Smooth muscle cell (in vitro differentiated cells): ENCODE data around the gene ENO2. TPM values are rescaled to one million over a fixed set of nuclear protein-coding genes. Genes with fewer than 3 reads are reported as not detected.

ENCODE experiments used
- DNase-seq: peaks from one replicate; lab custom pipeline; 2025; ENCODE audit not compliant: unreplicated experiment; lab: John Stamatoyannopoulos, UW
- H2AFZ ChIP-seq: fragments of 200-600 bp; sonication (generic); 2 replicates; pipeline ENCODE4 v1.6.0; 2016; ENCODE audit warnings: antibody characterized with exemption, low read depth, mild to moderate bottlenecking
- H3F3A ChIP-seq: fragments of 200-600 bp; sonication (generic); 2 replicates; pipeline ENCODE4 v1.6.0; 2017; ENCODE audit warnings: antibody characterized with exemption, low read depth
- H3K27ac ChIP-seq: fragments of 200-600 bp; sonication (generic); 2 replicates; pipeline ENCODE4 v1.5.1; 2016; ENCODE audit warnings: low read depth, mild to moderate bottlenecking
- H3K27me3 ChIP-seq: fragments of 200-600 bp; sonication (generic); 2 replicates; pipeline ENCODE4 v1.6.1; 2016; ENCODE audit warnings: low read depth, mild to moderate bottlenecking
- H3K36me3 ChIP-seq: fragments of 200-600 bp; sonication (generic); 2 replicates; pipeline ENCODE4 v1.5.1; 2016; ENCODE audit warnings: low read depth
- H3K4me1 ChIP-seq: fragments of 200-600 bp; sonication (generic); 2 replicates; pipeline ENCODE4 v1.5.1; 2016; ENCODE audit warnings: low read depth
- H3K4me2 ChIP-seq: fragments of 200-600 bp; sonication (generic); 2 replicates; pipeline ENCODE4 v1.6.0; 2016; ENCODE audit warnings: mild to moderate bottlenecking
- H3K4me3 ChIP-seq: fragments of 200-600 bp; sonication (generic); 2 replicates; pipeline ENCODE4 v1.5.1; 2016; ENCODE audit warnings: mild to moderate bottlenecking
- H3K79me2 ChIP-seq: fragments of 200-600 bp; sonication (generic); 2 replicates; pipeline ENCODE4 v1.6.0; 2016; ENCODE audit warnings: low read depth, mild to moderate bottlenecking
- H3K9ac ChIP-seq: fragments of 200-600 bp; sonication (generic); 2 replicates; pipeline ENCODE4 v1.6.0; 2016; ENCODE audit warnings: low read depth
- H3K9me3 ChIP-seq: fragments of 200-600 bp; sonication (generic); replicated peaks from 2 replicates; pipeline ENCODE4 v1.5.1; 2016; ENCODE audit warnings: low read depth
- H4K20me1 ChIP-seq: fragments of 200-600 bp; sonication (generic); 2 replicates; pipeline ENCODE4 v1.6.0; 2016; ENCODE audit warnings: low read depth
- WGBS: methylation state at CpG from one replicate; pipeline ENCODE4 v1.1.7; 2016; ENCODE audit warnings: low lambda C conversion rate; 5-methylcytosine and 5-hydroxymethylcytosine counted together
- polyA plus RNA-seq: library from polyadenylated mRNA; unstranded; fragments of >200 nt; fragmentation: Nextera tagmentation; extraction: Ambion mirVana; gene quantifications from 2 replicates; pipeline ENCODE4 v1.2.1, GENCODE V29; 2016
- total RNA-seq: library from RNA; depleted of rRNA; stranded (reverse); fragments of >200 nt; gene quantifications from 2 replicates; pipeline ENCODE4 v1.2.3, GENCODE V29; 2014
- TF ChIP-seq, protein P1 (sequence below): fragments of 200-600 bp; sonication (generic); IDR thresholded peaks from 2 replicates; pipeline ENCODE4 v1.5.1; 2017; ENCODE audit warnings: borderline replicate concordance, mild to moderate bottlenecking, antibody characterized with exemption; ENCODE audit not compliant: insufficient read depth, poor library complexity, severe bottlenecking

ENO2 gene
- total and polyA plus RNA-seq, 2 experiments from 2014 or later, result 52.5 to 105 TPM

DNA sequence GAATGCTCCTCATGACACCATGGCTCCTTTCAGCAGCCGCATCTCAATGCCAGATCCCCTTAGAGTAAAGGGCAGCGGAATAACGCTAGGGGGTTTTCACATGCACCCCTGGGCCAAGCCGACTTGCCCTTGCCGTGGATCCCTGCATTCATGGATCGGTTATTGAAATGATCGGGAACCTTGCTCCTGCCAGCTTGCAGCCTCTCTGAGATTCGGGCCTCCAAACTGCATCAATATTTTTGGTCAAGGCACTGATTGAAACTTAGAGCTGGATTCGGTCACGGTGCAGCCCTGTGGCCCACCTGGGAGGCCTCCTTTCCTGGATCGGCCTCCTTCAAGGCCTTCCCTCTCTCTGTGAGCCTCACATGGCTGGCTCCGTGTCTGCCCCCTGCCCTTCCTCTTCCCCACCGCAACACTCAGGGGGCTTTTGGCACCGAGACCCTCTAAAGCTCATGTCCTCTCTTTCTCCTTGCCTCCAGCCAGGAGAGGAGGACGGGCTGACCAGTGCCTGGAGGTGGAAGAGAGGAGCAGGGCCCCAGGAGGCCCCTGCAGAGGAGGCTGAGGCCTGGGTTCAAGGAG lies 38.6 kb downstream of the ENO2 start:
- H2AFZ ChIP-seq, result no peak overlapping the region
- peak overlapping the region; percentile 48 for H3K4me2 ChIP-seq
- no peak overlapping the region for H3K27ac ChIP-seq
- no peaks in the 10 kb centered on the region for H3K4me1 ChIP-seq
- H3F3A ChIP-seq, result no peaks in the 10 kb centered on the region
- no peaks in the 10 kb centered on the region for H3K9me3 ChIP-seq
- no peak overlapping the region for H3K9ac ChIP-seq
- DNase-seq, result no peak
- 95% methylated on average over 15 of the region's 15 CpGs for WGBS
- no peaks in the 10 kb centered on the region for H4K20me1 ChIP-seq
- no peaks in the 10 kb centered on the region for H3K36me3 ChIP-seq
- H3K79me2 ChIP-seq, result no peaks in the 10 kb centered on the region
- no peak overlapping the region for H3K4me3 ChIP-seq
- no peaks in the 10 kb centered on the region for H3K27me3 ChIP-seq
- TF ChIP-seq, protein P1, sequence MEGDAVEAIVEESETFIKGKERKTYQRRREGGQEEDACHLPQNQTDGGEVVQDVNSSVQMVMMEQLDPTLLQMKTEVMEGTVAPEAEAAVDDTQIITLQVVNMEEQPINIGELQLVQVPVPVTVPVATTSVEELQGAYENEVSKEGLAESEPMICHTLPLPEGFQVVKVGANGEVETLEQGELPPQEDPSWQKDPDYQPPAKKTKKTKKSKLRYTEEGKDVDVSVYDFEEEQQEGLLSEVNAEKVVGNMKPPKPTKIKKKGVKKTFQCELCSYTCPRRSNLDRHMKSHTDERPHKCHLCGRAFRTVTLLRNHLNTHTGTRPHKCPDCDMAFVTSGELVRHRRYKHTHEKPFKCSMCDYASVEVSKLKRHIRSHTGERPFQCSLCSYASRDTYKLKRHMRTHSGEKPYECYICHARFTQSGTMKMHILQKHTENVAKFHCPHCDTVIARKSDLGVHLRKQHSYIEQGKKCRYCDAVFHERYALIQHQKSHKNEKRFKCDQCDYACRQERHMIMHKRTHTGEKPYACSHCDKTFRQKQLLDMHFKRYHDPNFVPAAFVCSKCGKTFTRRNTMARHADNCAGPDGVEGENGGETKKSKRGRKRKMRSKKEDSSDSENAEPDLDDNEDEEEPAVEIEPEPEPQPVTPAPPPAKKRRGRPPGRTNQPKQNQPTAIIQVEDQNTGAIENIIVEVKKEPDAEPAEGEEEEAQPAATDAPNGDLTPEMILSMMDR, result no peak

DNA sequence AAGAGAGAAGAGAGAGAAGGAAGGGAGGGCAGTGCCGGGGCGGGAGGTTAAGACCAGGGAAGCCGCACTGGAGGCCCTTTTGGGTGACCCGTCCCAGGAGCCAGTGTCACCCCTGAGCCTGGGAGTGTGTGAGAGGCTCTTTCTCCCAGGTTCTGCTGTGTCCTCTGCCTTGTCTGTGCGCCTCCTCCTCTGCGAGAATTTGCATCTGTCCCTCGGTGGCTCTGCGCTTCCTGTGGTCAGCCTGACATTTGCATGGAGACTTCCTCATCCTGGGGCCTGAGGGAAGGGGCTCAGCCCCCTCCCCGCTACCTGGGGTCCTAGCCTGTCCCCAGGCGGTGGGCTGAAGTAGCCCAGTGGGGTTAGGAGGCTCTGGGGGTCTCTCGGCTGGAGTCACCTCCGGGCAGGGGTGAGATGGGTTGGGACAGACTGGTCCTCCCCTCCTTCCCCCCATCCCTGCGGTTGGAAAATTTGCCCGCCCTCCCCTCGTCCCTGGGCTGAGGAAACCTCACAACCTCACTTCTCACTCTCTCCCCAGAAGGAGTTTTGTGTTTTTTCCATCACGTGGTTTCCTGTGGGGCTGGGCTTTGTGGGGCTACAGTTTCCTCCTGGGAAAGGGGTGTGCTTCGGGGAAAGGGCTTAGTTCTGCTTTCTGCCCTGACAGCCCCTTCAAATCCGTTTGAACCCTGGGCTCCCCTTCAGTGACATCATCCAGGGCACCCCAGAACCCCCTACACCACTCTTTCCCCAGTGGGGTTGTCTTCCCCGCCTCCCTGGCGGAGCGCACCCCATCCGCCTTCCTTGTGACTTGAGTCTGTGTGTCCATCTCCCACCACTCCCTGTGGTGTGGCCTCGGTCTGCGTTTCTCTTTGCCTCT lies 39.3 kb downstream of the ENO2 start:
- H3K36me3 ChIP-seq, result no peaks in the 10 kb centered on the region
- H3K4me2 ChIP-seq, result peak overlapping the region; percentile 48
- H3K27me3 ChIP-seq, result no peaks in the 10 kb centered on the region
- no peaks in the 10 kb centered on the region for H3F3A ChIP-seq
- H3K9me3 ChIP-seq, result no peaks in the 10 kb centered on the region
- no peaks in the 10 kb centered on the region for H3K4me1 ChIP-seq
- TF ChIP-seq, protein P1, result no peak
- no peaks in the 10 kb centered on the region for H4K20me1 ChIP-seq
- H3K9ac ChIP-seq, result no peak overlapping the region
- H3K27ac ChIP-seq, result no peak overlapping the region
- no peak overlapping the region for H2AFZ ChIP-seq
- no peaks in the 10 kb centered on the region for H3K79me2 ChIP-seq
- WGBS, result 65% methylated on average over 22 of the region's 24 CpGs
- no peak overlapping the region for H3K4me3 ChIP-seq
- DNase-seq, result no peak

- H3K27ac ChIP-seq, result no peak overlapping the region
- no peak overlapping the region for H2AFZ ChIP-seq
- H3K27me3 ChIP-seq, result no peaks in the 10 kb centered on the region
- no peaks in the 10 kb centered on the region for H3K79me2 ChIP-seq
- no peaks in the 10 kb centered on the region for H3K36me3 ChIP-seq
- H3K4me3 ChIP-seq, result no peak overlapping the region
- H3K4me2 ChIP-seq, result peak overlapping the region; percentile 48
- H3K9me3 ChIP-seq, result no peaks in the 10 kb centered on the region
- H3F3A ChIP-seq, result no peaks in the 10 kb centered on the region
- no peak overlapping the region for H3K9ac ChIP-seq
- TF ChIP-seq, protein P1, result no peak
- WGBS, result 93% methylated on average over 21 of the region's 21 CpGs
- DNase-seq, result no peak
- no peaks in the 10 kb centered on the region for H4K20me1 ChIP-seq
- no peaks in the 10 kb centered on the region for H3K4me1 ChIP-seq
Observed at GRCh38 chr12:6954316-6955107, 40.1 kb downstream of the ENO2 start.
